Lung (tissue), 12 donors: ENCODE measurements around the gene CBX4. TPM values are rescaled to one million over a fixed set of nuclear protein-coding genes. Genes with fewer than 3 reads are reported as not detected.

Experiments
- ATAC-seq: fragments of 200-7000 bp; cut with Tn5 transposase; one replicate; pipeline ENCODE4 v1.9.1; 2020; ENCODE audit warnings: moderate number of reproducible peaks; ENCODE audit not compliant: insufficient read depth, low FRiP score
- DNase-seq, 3 donors: peaks; one replicate each; pipeline ENCODE4 v3.0.0-alpha.2; 2013 to 2017
- H3K27ac ChIP-seq, 2 donors: one replicate each; pipeline ENCODE4 v1.5.1; 2013; ENCODE audit warnings: mild to moderate bottlenecking in 2 of 2, moderate library complexity in 2 of 2, control low read depth in 1 of 2, inconsistent platforms in 1 of 2, low read depth in 1 of 2, low read length in 1 of 2
- H3K27me3 ChIP-seq, 3 donors: one replicate each; pipeline ENCODE4 v1.5.1; 2013; ENCODE audit warnings: low read length in 2 of 3; ENCODE audit not compliant: control insufficient read depth in 3 of 3, insufficient read depth in 3 of 3
- H3K36me3 ChIP-seq, 4 donors: one replicate each; pipeline ENCODE4 v1.5.1; 2013; ENCODE audit warnings: low read length in 4 of 4, mild to moderate bottlenecking in 1 of 4, moderate library complexity in 1 of 4; ENCODE audit not compliant: control insufficient read depth in 4 of 4, insufficient read depth in 4 of 4
- H3K4me1 ChIP-seq, 5 donors: one replicate each; pipeline ENCODE4 v1.5.1; 2013; ENCODE audit warnings: low read length in 5 of 5, mild to moderate bottlenecking in 2 of 5, moderate library complexity in 1 of 5; ENCODE audit not compliant: control insufficient read depth in 5 of 5, insufficient read depth in 5 of 5
- H3K4me3 ChIP-seq: one replicate; pipeline ENCODE4 v1.5.1; 2013; ENCODE audit warnings: mild to moderate bottlenecking, control low read depth, moderate library complexity
- H3K9ac ChIP-seq, 2 donors: one replicate each; pipeline ENCODE4 v1.5.1; 2013; ENCODE audit warnings: low read length in 2 of 2, control low read depth in 1 of 2; ENCODE audit not compliant: insufficient read depth in 1 of 2
- H3K9me3 ChIP-seq, 4 donors: one replicate each; pipeline ENCODE4 v1.5.1; 2013; ENCODE audit warnings: low read length in 3 of 4, mild to moderate bottlenecking in 1 of 4, moderate library complexity in 1 of 4; ENCODE audit not compliant: control insufficient read depth in 4 of 4, insufficient read depth in 3 of 4
- WGBS, 2 donors: extraction: QIAGEN DNeasy Blood & Tissue Kit; methylation state at CpG; one replicate each; pipeline ENCODE4 v1.1.7; 2013; 5-methylcytosine and 5-hydroxymethylcytosine counted together
- polyA plus RNA-seq, 2 donors: library from polyadenylated mRNA; stranded (reverse); fragments of 200-250 nt; gene quantifications; one replicate each; pipeline ENCODE4 v1.2.1, GENCODE V29; 2013
- total RNA-seq, 2 donors: library from RNA; depleted of rRNA in 1 of 2; stranded (reverse); fragments of >200 nt in 1 of 2; gene quantifications; one replicate each; pipeline ENCODE4 v1.2.1, GENCODE V29; 2014 to 2021
- TF ChIP-seq, protein P1 (sequence below): IDR thresholded peaks from 2 replicates; pipeline ENCODE4 v1.5.1; 2012; ENCODE audit warnings: mild to moderate bottlenecking; ENCODE audit errors: control extremely low read depth, extremely low read depth
- donor health status: control.
- donor health status: control.
- donor health status: Bipolar disorder and iron deficiency.
- donor health status: healthy.
- donor health status: DM: yes; HTN: yes; CAD: no.

CBX4 gene
- total and polyA plus RNA-seq, 4 donors, result 12.8 to 32.0 (median 17.5) TPM

- ATAC-seq (no peak), DNase-seq (peak in 1 of 3 donors; percentile 53)
- Histone ChIP-seq H3K27me3 (peaks cover 9 to 45% (median 43%) of the 10 kb centered on the region in 3 donors), H3K4me3 (no peak overlapping the region), H3K27ac (no peak overlapping the region), H3K36me3 (no peaks in the 10 kb centered on the region), H3K9ac (no peak overlapping the region), H3K9me3 (no peaks in the 10 kb centered on the region), H3K4me1 (peaks cover 0 to 35% (median 20%) of the 10 kb centered on the region in 5 donors)
- TF ChIP-seq, protein P1, sequence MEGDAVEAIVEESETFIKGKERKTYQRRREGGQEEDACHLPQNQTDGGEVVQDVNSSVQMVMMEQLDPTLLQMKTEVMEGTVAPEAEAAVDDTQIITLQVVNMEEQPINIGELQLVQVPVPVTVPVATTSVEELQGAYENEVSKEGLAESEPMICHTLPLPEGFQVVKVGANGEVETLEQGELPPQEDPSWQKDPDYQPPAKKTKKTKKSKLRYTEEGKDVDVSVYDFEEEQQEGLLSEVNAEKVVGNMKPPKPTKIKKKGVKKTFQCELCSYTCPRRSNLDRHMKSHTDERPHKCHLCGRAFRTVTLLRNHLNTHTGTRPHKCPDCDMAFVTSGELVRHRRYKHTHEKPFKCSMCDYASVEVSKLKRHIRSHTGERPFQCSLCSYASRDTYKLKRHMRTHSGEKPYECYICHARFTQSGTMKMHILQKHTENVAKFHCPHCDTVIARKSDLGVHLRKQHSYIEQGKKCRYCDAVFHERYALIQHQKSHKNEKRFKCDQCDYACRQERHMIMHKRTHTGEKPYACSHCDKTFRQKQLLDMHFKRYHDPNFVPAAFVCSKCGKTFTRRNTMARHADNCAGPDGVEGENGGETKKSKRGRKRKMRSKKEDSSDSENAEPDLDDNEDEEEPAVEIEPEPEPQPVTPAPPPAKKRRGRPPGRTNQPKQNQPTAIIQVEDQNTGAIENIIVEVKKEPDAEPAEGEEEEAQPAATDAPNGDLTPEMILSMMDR, result no peak
- 11 to 13% methylated on average over 30 to 43 of the region's 43 CpGs for WGBS, 2 donors
Observed at GRCh38 chr17:79814127-79814973, 24.9 kb downstream of the CBX4 start.

- Histone ChIP-seq H3K4me3 (no peak overlapping the region), H3K9me3 (no peaks in the 10 kb centered on the region), H3K36me3 (no peaks in the 10 kb centered on the region), H3K9ac (no peak overlapping the region), H3K27ac (no peak overlapping the region), H3K27me3 (peaks cover 9 to 53% (median 52%) of the 10 kb centered on the region in 3 donors), H3K4me1 (peaks cover 0 to 35% (median 20%) of the 10 kb centered on the region in 5 donors)
- TF ChIP-seq, protein P1, result no peak
- ATAC-seq (no peak), DNase-seq (peak in 2 of 3 donors; percentile 67 to 71)
- WGBS, 2 donors, result 1 to 2% methylated on average over 25 to 88 of the region's 89 CpGs
Observed at GRCh38 chr17:79813297-79814126, 25.7 kb downstream of the CBX4 start.

DNA sequence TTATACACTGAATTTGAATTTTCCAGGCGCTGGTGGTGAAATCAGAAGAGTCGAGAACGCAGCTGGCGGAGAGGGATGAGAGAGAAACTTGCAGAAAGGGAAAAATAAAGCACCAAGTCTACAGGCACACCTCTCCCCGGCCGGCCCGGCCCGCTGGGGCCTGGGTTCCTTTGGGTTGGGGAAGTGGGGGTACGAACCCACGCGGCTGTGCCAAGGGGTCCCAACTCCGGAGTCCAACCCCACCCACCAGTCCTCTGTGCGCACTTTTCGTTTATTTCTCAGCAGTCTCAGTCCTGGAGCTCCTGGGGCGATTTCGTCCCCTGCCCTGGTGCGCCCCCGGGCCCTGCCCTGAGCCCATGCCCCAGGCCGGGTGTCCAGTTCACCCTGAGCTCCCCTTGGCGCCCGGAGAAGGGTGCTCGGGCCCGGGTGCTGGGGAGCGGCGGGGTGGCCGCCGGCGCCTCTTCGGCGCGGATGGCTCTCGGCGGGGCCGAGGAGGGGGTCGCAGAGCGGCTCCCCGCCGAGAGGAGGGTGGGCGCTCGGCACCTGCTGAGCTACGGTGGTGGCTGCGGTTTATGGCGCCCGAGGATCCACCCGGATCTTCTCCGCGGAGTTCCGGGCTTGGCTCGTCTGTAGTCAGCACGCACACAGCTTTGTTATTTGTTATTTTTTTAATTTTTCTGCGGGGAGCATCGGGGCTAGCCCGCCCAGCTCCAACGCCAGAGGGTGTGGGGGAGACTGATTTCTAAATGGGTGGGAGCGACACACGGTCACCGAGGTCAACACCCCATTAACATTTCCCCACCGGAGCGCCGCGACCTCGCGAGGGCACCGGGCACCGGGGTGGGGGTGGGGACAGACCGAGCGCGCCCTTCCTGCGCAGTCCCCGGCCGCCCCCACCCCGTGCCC is 26.6 kb downstream of the CBX4 start:
- Histone ChIP-seq H3K4me1 (peaks cover 0 to 35% (median 20%) of the 10 kb centered on the region in 5 donors), H3K27me3 (peaks cover 9 to 61% (median 58%) of the 10 kb centered on the region in 3 donors), H3K27ac (no peak overlapping the region), H3K9ac (no peak overlapping the region), H3K36me3 (no peaks in the 10 kb centered on the region), H3K4me3 (no peak overlapping the region), H3K9me3 (no peaks in the 10 kb centered on the region)
- TF ChIP-seq, protein P1, result no peak
- ATAC-seq, result no peak
- 5 to 6% methylated on average over 61 to 72 of the region's 72 CpGs for WGBS, 2 donors
- DNase-seq, result peak in 2 of 3 donors; percentile 24 to 42
